ENCODE data around the gene NUP93. TPM values are rescaled to one million over a fixed set of nuclear protein-coding genes. Genes with fewer than 3 reads are reported as not detected.

The NUP93 gene
- total and polyA plus RNA-seq, 2 of the 8 experiments (the other 6 are each of a cell fraction or from before 2014, with no cell fraction given): 147 to 201 TPM

DNA sequence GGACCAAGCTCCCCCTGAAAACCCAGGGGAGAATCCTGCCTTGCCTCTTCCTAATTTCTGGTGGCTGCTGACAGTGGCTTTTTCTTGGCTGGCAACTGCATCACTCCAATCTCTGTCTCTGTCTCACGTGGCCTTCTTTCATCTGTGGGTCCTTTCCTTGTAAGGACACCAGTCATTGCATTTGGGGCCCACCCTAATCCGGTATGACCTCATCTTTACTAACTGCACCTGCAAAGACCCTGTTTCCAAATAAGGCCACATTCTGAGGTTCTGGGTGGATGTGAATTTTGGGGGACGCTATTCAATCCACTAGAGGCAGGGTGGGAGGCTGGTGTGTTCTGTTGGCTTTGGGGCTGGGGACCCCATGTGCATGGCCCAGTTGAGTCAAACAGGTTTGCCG lies 146.1 kb downstream of the NUP93 start:
- H2BK12ac ChIP-seq (ENCODE audit: low read depth, low read length): no peak overlapping the region
- H3K23ac ChIP-seq (ENCODE audit: insufficient read length): no peak overlapping the region
- no peak overlapping the region for H3K4me2 ChIP-seq (ENCODE audit: insufficient read depth in 1 of 2, low read depth in 2 of 2, low read length in 2 of 2)
- H3K27ac ChIP-seq (ENCODE audit: low read depth, low read length): no peak overlapping the region
- no peak overlapping the region for H3K9ac ChIP-seq (replicated peaks in 1 of 4; ENCODE audit: extremely low read depth in 1 of 4, low read depth in 3 of 4, low read length in 3 of 4)
- H3K27me3 ChIP-seq (replicated peaks in 1 of 4; ENCODE audit: control insufficient read depth in 3 of 4, extremely low read depth in 1 of 4, insufficient read depth in 3 of 4, low read length in 3 of 4): no peaks in the 10 kb centered on the region
- H3K14ac ChIP-seq (ENCODE audit: insufficient read length): no peak overlapping the region
- no peaks in the 10 kb centered on the region for H3K23me2 ChIP-seq (ENCODE audit: low read depth, low read length)
- no peak overlapping the region for H4K91ac ChIP-seq (replicated peaks; ENCODE audit: insufficient read length, low read length)
- H3K36me3 ChIP-seq (ENCODE audit: control insufficient read depth in 2 of 4, insufficient read depth in 4 of 4, low read length in 3 of 4): no peaks in the 10 kb centered on the region
- no peak overlapping the region for H2BK5ac ChIP-seq (ENCODE audit: low read depth, low read length)
- peaks cover 0 to 2% of the 10 kb centered on the region in 2 experiments for H4K20me1 ChIP-seq (replicated peaks in 1 of 2; ENCODE audit: control insufficient read depth in 1 of 2, insufficient read depth in 2 of 2, low read length in 2 of 2)
- H2AK5ac ChIP-seq (ENCODE audit: low read depth, low read length): no peak overlapping the region
- H3K9me3 ChIP-seq (ENCODE audit: insufficient read depth in 2 of 2, low read depth in 1 of 2, low read length in 1 of 2): no peaks in the 10 kb centered on the region
- 86% methylated on average over 4 of the region's 4 CpGs; no CpG with 5 or more reads in 1 of the 2 experiments for WGBS, 2 experiments (ENCODE audit: extremely low coverage in 1 of 2, insufficient coverage in 1 of 2, insufficient read length in 1 of 2, insufficient replicate concordance in 2 of 2, low coverage in 1 of 2, low lambda C conversion rate in 2 of 2, missing lambda C conversion rate in 1 of 2)
- no peak overlapping the region for H2BK20ac ChIP-seq (ENCODE audit: low read length)
- no peak overlapping the region for H2BK15ac ChIP-seq (ENCODE audit: low read length)
- no peaks in the 10 kb centered on the region for H3K79me1 ChIP-seq (ENCODE audit: low read depth, low read length)
- no peak overlapping the region for H4K5ac ChIP-seq (ENCODE audit: insufficient read length, low read depth, low read length)
- FAIRE-seq (no peak), DNase-seq (ENCODE audit: low read depth in 1 of 2, low spot score in 2 of 2) (no peak)
- H3K4me1 ChIP-seq (replicated peaks in 1 of 4; ENCODE audit: control insufficient read depth in 3 of 4, insufficient read depth in 4 of 4, low read length in 3 of 4): no peaks in the 10 kb centered on the region
- no peak overlapping the region for H4K8ac ChIP-seq (ENCODE audit: extremely low read depth, insufficient read depth, low read length)
- no peaks in the 10 kb centered on the region for H3K79me2 ChIP-seq (ENCODE audit: control insufficient read depth in 1 of 2, insufficient read depth in 2 of 2, low read length in 2 of 2)
- H3K18ac ChIP-seq (ENCODE audit: extremely low read depth, low read length): no peak overlapping the region
- H3K4me3 ChIP-seq (ENCODE audit: extremely low read depth in 1 of 4, insufficient read depth in 2 of 4, low read depth in 3 of 4, low read length in 4 of 4): no peak overlapping the region
- ChIA-PET POLR2A (ENCODE audit: partially characterized antibody) (interaction anchor here (0.9 to 5.7 kb wide), 4 partner anchors 10 to 209 kb away, joined by 3 to 28 read pairs (median 3); partner anchors contain the start of genes HERPUD1 and MT1G), CTCF (ENCODE audit: partially characterized antibody) (interaction anchor here (0.9 to 4.2 kb wide), 5 partner anchors 12 to 84 kb away, joined by 3 to 31 read pairs (median 4); partner anchors contain the start of gene SLC12A3)
- no peak overlapping the region for H2BK120ac ChIP-seq (replicated peaks; ENCODE audit: low read depth, low read length)
- H2AFZ ChIP-seq (ENCODE audit: low read length): no peak overlapping the region
- H3K4ac ChIP-seq (replicated peaks; ENCODE audit: insufficient read length, low read depth, low read length): no peak overlapping the region
- H3K56ac ChIP-seq (replicated peaks; ENCODE audit: insufficient read length, low read depth, low read length): no peak overlapping the region
- TF ChIP-seq PHF8 (conservative IDR thresholded peaks at IDR 0.05; ENCODE audit: low read depth, low read length) (no peak), NRF1 (IDR thresholded peaks at IDR 0.05; ENCODE audit: low read depth, low read length) (no peak), CHD1 (IDR thresholded peaks at IDR 0.05; ENCODE audit: low read depth, low read length) (no peak), RXRA (IDR thresholded peaks at IDR 0.05; ENCODE audit: insufficient read depth, low read depth, low read length) (no peak), USF2 (IDR thresholded peaks at IDR 0.05; ENCODE audit: low read length) (no peak), SRF (IDR thresholded peaks at IDR 0.05; ENCODE audit: low read depth, low read length) (no peak), POU5F1 (IDR thresholded peaks at IDR 0.05; ENCODE audit: low read depth, low read length) (no peak), GTF2F1 (IDR thresholded peaks at IDR 0.05; ENCODE audit: borderline replicate concordance, low read depth, low read length) (no peak), BCL11A (IDR thresholded peaks at IDR 0.05; ENCODE audit: low read depth in 2 of 2, low read length in 2 of 2) (no peak), MAFK (IDR thresholded peaks at IDR 0.05; ENCODE audit: low read depth, low read length) (no peak), CREB1 (IDR thresholded peaks at IDR 0.05) (no peak), RFX5 (IDR thresholded peaks at IDR 0.05; ENCODE audit: borderline replicate concordance, low read depth, low read length) (no peak), SP1 (IDR thresholded peaks at IDR 0.05; ENCODE audit: low read depth, low read length) (no peak), HDAC6 (IDR thresholded peaks at IDR 0.05; ENCODE audit: low read depth, low read length) (no peak)

Data from H1 (cell line).